Glomerular endothelial cell (primary cell): ENCODE measurements around the gene PPP6R1. TPM values are rescaled to one million over a fixed set of nuclear protein-coding genes. Genes with fewer than 3 reads are reported as not detected.

Experiments
- DNase-seq: peaks from one replicate; pipeline ENCODE4 v3.0.0-alpha.2; 2011; ENCODE audit warnings: low read depth, low spot score; ENCODE audit errors: extremely low read depth
- total RNA-seq: library from RNA; depleted of rRNA; stranded (reverse); fragments of >200 nt; gene quantifications from 2 replicates; pipeline ENCODE4 v1.2.3, GENCODE V29; 2015

Gene PPP6R1
- total RNA-seq, 1 donor from 2014 or later, result 66.3 TPM

DNA sequence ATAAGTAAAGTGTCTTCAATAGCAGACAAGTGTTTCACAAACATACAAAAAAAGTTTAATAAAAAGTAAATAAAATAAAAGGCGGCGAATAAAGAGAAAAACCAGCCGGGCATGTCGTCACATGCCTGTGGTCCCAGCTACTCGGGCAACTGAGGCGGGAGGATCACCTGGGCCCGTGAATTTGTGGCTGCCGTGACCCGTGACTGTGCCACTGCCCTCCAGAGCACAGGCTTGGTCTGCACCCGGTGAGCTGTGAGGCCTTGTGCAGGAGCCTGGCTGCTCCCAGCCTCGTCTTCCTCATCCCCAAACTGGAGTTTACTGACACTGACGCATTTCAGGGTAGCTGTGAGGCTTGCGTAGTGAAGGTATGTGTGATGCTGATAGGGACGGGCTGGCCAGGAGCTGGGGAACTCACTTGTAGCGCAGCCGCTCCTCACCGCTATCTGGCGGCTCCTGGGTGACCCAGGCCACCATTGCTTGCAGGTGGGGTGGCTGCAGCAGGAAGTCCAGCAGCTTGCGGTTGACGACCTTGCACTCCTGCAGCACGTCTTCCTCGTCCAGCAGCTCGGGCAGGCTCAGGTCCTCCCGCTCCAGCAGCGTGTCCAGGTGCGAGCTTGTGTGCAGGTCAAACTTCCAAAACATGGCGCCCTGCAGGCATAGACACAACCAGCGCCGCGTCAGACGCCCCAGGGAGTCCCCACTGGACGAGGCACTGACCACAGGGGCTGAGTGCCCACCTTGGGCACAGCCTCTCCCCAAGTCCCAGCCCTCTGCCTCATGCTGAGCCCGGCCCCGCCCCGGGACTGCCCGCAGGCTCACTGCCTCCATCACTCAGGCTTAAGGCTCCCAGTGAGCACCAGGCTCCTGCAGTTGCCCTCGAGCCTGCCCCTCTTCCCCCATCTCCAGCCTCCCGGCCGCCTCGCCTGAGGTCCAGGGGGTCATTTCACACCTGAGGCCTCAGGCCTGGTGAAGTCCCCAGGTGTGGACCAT is 12.1 kb downstream of the PPP6R1 start:
- DNase-seq, result no peak

GRCh38 chr19:55245236-55245904 is 13.4 kb downstream of the PPP6R1 start:
- DNase-seq, result no peak

GRCh38 chr19:55244004-55244680 is 14.7 kb downstream of the PPP6R1 start:
- DNase-seq, result no peak

- no peak for DNase-seq
Measured at GRCh38 chr19:55242517-55242916, 16.3 kb downstream of the PPP6R1 start.

- DNase-seq, result no peak
Measured at GRCh38 chr19:55241935-55242464, 16.8 kb downstream of the PPP6R1 start.

DNA sequence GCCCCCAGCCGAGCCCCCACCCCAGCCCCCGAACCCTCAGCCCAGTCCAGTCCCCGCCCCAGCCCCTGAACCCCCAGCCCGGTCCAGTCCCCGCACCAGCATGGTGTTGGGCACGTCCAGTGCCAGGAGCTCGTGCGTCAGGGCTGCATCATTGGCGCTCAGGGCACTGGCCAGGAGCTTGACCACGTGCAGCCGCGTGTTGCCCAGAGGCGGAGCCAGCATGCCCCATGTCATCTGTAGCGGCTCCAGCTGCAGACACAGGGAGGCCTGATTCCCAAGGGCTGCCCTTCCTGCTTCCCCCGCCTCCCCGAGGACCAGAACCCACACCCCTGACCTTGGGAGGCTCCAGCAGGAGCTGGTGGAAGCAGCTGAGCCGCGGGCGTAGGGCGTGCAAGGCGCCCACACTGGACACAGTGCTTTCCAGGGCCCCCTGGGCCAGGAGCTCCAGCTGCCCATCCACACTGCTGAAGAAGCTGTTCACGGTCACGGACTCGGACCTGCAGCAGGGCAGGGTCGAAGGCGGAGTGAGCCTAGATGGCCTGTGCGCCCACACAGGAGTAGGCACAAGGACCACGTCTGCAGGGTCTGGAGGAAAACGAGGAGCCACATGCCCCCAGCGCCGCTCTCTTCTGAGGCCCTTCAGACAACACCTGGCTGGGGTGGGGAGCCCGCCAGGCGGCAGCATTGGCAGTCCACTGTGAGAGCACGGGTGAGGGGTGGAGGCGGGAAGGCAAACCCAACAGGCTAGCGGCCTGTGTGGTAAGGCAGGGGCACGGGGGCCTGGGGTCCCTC is 17.5 kb downstream of the PPP6R1 start:
- DNase-seq, result no peak

- no peak for DNase-seq
Measured at GRCh38 chr19:55240713-55241020, 18.1 kb downstream of the PPP6R1 start.

DNA sequence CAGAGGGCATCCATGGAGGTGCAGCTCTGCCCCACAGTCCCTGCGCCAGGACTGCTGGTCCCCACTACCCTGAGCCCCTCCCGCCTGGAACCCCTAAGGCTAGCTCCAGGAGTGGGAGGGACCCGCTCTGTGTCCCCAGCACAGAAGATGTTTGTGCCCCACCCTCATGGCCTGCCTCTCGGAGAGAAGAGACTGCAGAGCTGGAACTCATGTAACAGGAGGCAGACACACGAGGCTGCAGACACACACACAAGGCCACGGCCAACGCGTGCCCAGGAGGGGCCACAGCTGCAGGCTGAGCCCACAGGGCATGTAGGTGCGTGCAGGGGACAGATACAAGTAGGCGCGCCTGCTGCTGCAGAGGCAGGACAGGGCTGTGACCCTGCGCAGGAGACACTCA is 19.8 kb downstream of the PPP6R1 start:
- DNase-seq, result no peak

- DNase-seq, result no peak
Measured at GRCh38 chr19:55238030-55238429, 20.8 kb downstream of the PPP6R1 start.

DNA sequence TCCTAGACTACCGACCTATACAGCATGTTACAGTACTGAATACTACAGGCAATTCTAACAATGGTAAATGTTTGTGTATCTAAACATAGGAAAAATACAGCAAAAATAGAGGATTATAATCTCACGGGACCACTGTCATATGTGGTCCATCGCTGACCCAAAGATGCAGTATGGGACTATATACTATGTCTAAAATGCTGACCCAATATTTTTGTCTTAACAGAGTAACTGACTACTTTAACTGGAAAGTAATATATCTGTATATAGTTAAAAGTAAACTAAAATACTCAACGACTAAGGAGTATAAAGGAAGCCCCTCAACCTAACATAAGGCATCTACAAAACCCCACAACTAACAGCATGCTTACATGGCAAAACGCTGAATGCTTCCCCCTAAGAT is 25.8 kb downstream of the PPP6R1 start:
- no peak for DNase-seq

GRCh38 chr19:55232286-55232602 is 26.6 kb downstream of the PPP6R1 start:
- DNase-seq, result no peak

DNA sequence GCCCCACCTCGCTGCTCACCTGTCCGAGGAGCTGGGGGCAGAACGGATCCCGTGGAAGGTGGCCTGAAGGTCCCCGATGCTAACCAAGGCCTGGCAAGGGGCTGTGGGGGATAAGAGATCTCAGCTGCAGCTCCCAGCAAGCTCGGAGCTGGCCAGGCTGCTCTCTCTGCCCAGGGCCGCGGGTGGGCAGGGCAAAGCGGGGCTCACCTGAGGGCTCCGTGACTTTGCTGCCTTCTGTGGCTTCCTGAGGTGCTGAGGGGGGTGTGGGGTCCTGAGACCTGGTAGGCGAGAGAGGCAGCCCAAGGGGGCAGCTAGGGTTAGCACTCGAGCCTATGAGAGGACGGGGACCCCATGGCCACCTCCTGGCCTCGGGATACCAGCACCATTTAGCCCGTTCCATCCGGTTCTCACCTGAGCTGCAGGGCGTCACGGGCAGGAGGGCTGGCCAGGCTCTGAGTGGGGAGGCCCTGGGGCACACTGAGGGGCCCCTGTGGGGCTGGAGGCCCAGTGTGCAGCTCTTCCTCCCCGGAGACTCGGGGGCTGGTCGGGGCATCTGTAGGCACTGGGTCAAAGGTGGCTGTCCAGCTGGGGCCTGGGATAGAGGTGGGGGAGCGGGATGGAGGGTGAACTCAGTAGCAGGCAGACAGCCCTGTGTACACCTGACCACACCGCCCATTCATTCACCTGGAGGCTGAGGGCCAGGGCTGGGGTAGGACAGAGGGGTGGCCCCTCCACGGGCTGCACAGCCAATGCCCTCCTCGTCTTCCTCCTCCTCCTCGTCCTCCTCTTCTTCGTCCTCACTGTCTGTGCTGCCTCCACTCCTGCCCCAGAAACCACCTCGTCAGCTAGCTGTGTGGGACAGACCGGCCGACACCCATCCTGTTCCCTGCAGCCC is 27.2 kb downstream of the PPP6R1 start:
- no peak for DNase-seq

DNA sequence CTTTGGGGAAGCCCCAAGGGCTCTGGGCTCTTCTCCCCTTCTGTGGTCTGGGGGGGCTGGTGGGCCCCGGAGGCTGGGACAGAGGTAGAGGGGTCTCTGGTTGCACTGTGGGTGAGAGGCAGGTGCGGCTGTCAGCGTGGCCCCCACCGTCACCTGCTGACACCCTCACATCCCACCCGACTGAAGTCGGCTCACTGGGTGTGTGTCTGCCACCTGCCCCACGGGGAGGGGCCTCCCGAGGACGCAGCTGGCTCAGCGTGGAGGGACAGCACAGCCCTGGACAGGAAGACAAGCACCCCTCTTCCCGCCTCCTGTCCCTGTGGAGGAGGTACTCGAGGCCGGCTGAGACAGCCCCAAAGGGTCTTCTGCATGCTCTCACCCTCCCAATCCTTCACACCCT is 28.0 kb downstream of the PPP6R1 start:
- DNase-seq, result no peak

GRCh38 chr19:55230329-55230728 is 28.5 kb downstream of the PPP6R1 start:
- DNase-seq, result no peak

DNA sequence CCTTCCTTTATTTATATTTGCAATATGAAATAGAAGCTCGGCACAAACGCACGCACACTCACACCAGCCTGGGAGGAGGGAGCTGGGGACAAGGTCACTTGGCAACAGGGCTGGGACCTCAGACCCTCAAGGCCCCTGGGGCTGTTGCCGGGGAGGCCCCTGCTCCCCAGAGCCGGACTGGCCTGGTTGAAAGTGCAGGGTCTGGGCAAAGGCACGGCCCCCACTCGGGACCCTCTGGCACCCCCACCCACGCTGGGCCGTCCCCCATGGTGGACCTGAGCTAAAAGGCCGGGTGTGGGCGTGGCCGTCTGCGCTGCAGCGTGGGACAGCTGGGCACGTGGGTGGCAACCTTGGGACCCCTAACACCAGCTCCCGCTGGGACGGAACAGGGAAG is 29.0 kb downstream of the PPP6R1 start:
- DNase-seq, result no peak

GRCh38 chr19:55229145-55229788 is 29.6 kb downstream of the PPP6R1 start:
- DNase-seq, result no peak

- no peak for DNase-seq
Measured at GRCh38 chr19:55228403-55229031, 30.3 kb downstream of the PPP6R1 start, which contains the start of gene TMEM86B. TMEM86B (minus strand) TSS chr19:55228763; CDS start chr19:55228741, 22 bp downstream.

DNA sequence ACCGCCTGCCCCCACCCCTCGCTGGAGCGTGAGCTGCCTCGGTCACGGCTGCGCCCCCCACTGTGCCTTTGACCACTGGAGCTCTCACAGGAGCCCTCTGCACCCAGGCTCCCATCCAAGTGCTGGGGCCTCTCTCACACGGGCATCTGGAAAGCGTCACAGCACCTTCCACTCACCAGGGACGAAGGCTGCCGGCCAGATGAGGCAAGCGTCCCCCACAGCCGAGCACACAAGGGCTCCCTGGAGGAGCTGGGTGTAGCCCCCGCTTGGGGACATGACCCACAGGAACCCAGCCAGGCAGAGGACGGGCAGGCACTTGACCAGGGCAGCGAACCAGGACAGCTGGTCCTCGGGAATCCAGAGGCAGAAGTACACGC is 30.8 kb downstream of the PPP6R1 start:
- no peak for DNase-seq
